SK-N-SH (cell line): ENCODE results near the gene CD160. TPM values are rescaled to one million over a fixed set of nuclear protein-coding genes. Genes with fewer than 3 reads are reported as not detected.

Experiments
- CTCF ChIA-PET: fragments of 300-600, 350-600 bp; formaldehyde crosslinking; extraction: SDS; loops from one replicate; lab custom pipeline; 2021; lab: Yijun Ruan, JAX
- POLR2A ChIA-PET: fragments of 350-600 bp; sonication (Branson Sonifier 250); formaldehyde crosslinking; extraction: SDS; loops from one replicate; lab custom pipeline; 2020; ENCODE audit warnings: antibody characterized with exemption, inconsistent platforms; lab: Yijun Ruan, JAX
- DNase-seq: peaks from one replicate; pipeline ENCODE4 v3.0.0; 2012
- H2AFZ ChIP-seq: fragments of 200-600 bp; sonication (generic); 2 replicates; pipeline ENCODE4 v1.8.1; 2016; ENCODE audit warnings: antibody characterized with exemption, mild to moderate bottlenecking, low read depth
- H3F3A ChIP-seq: fragments of 200-600 bp; sonication (generic); replicated peaks from 2 replicates; pipeline ENCODE3; 2016; ENCODE audit warnings: antibody characterized with exemption, mild to moderate bottlenecking; ENCODE audit not compliant: insufficient read depth
- H3K27ac ChIP-seq, 2 experiments: fragments of 200-500 bp in 1 of 2; fragments of 200-600 bp in 1 of 2; sonication (Bioruptor generic) in 1 of 2; sonication (generic), shearing (Covaris generic) in 1 of 2; 2 replicates each; pipeline versions ENCODE4 v1.5.1 to v1.6.1; 2014 to 2016; ENCODE audit warnings: low read depth in 2 of 2, inconsistent platforms in 1 of 2, low read length in 1 of 2, mild to moderate bottlenecking in 1 of 2, mixed read lengths in 1 of 2
- H3K27me3 ChIP-seq: fragments of 200-600 bp; sonication (generic), shearing (Covaris generic); 2 replicates; pipeline ENCODE4 v1.6.1; 2016; ENCODE audit warnings: mixed run types; ENCODE audit not compliant: insufficient read depth
- H3K36me3 ChIP-seq, 2 experiments: fragments of 200-500 bp in 1 of 2; fragments of 200-600 bp in 1 of 2; sonication (Bioruptor generic) in 1 of 2; sonication (generic) in 1 of 2; replicated peaks in 1 of 2; 2 replicates each; pipeline versions ENCODE3 to v1.5.1; 2014 to 2016; ENCODE audit warnings: low read length in 1 of 2, mild to moderate bottlenecking in 1 of 2; ENCODE audit not compliant: insufficient read depth in 2 of 2, control insufficient read depth in 1 of 2
- H3K4me1 ChIP-seq, 2 experiments: fragments of 200-500 bp in 1 of 2; fragments of 200-600 bp in 1 of 2; sonication (Bioruptor generic) in 1 of 2; sonication (generic), shearing (Covaris generic) in 1 of 2; 2 replicates each; pipeline versions ENCODE4 v1.5.1 to v1.6.1; 2014 to 2016; ENCODE audit warnings: low read depth in 1 of 2, low read length in 1 of 2, mixed run types in 1 of 2; ENCODE audit not compliant: insufficient read depth in 2 of 2, control insufficient read depth in 1 of 2
- H3K4me2 ChIP-seq: fragments of 200-600 bp; sonication (generic), shearing (Covaris generic); 2 replicates; pipeline ENCODE4 v1.6.1; 2017; ENCODE audit warnings: mixed run types
- H3K4me3 ChIP-seq, 2 experiments: fragments of 200-500 bp in 1 of 2; fragments of 200-600 bp in 1 of 2; sonication (Bioruptor generic) in 1 of 2; sonication (generic), shearing (Covaris generic) in 1 of 2; 2 replicates each; pipeline versions ENCODE4 v1.5.1 to v1.8.1; 2014 to 2016; ENCODE audit warnings: low read depth in 2 of 2, inconsistent platforms in 1 of 2, low read length in 1 of 2, mild to moderate bottlenecking in 1 of 2, mixed read lengths in 1 of 2, moderate library complexity in 1 of 2
- H3K79me2 ChIP-seq: fragments of 200-600 bp; sonication (generic); 2 replicates; pipeline ENCODE4 v1.8.1; 2017; ENCODE audit warnings: mild to moderate bottlenecking; ENCODE audit not compliant: insufficient read depth
- H3K9ac ChIP-seq: fragments of 200-600 bp; sonication (generic); 2 replicates; pipeline ENCODE4 v1.6.1; 2017; ENCODE audit warnings: mixed run types
- H3K9me2 ChIP-seq: fragments of 200-600 bp; sonication (generic); 2 replicates; pipeline ENCODE4 v1.6.1; 2017; ENCODE audit warnings: mixed run types
- H3K9me3 ChIP-seq: fragments of 200-600 bp; sonication (generic); 2 replicates; pipeline ENCODE4 v1.6.1; 2017; ENCODE audit warnings: mixed run types, mild to moderate bottlenecking, moderate library complexity
- H4K20me1 ChIP-seq: fragments of 200-600 bp; sonication (generic); 2 replicates; pipeline ENCODE4 v1.6.1; 2017; ENCODE audit warnings: mild to moderate bottlenecking, mixed run types; ENCODE audit not compliant: insufficient read depth
- CHD2 ChIP-seq: fragments of 150-350 bp; IDR thresholded peaks from 2 replicates; pipeline ENCODE4 v1.6.1; 2018; ENCODE audit warnings: low read length; ENCODE audit not compliant: partially characterized antibody
- EP300 ChIP-seq, 2 experiments: IDR thresholded peaks; 2 replicates each; pipeline versions ENCODE4 v1.4.0 to v1.6.1; 2012; ENCODE audit warnings: borderline replicate concordance in 1 of 2, low read depth in 1 of 2, low read length in 1 of 2
- FOSL2 ChIP-seq: IDR thresholded peaks from 2 replicates; pipeline ENCODE4 v1.4.0; 2012; ENCODE audit warnings: low read depth, mild to moderate bottlenecking, moderate library complexity, borderline replicate concordance
- FOXJ3 ChIP-seq: sonication (generic); formaldehyde crosslinking; IDR thresholded peaks from 2 replicates; pipeline ENCODE4 v1.5.1; 2020; ENCODE audit warnings: mild to moderate bottlenecking, missing genetic modification reagents
- FOXM1 ChIP-seq: IDR thresholded peaks from 2 replicates; pipeline ENCODE4 v1.4.0; 2012; ENCODE audit warnings: low read depth, mild to moderate bottlenecking
- GABPA ChIP-seq: IDR thresholded peaks from 2 replicates; pipeline ENCODE4 v1.4.0; 2012; ENCODE audit warnings: low read depth, mild to moderate bottlenecking
- JUND ChIP-seq: IDR thresholded peaks from 2 replicates; pipeline ENCODE4 v1.4.0; 2012
- MEF2A ChIP-seq: IDR thresholded peaks from 2 replicates; pipeline ENCODE4 v1.4.0; 2012; ENCODE audit warnings: low read depth, borderline replicate concordance
- NRF1 ChIP-seq: IDR thresholded peaks from 2 replicates; pipeline ENCODE4 v1.6.1; 2012; ENCODE audit warnings: low read depth, mild to moderate bottlenecking, low read length
- SIN3A ChIP-seq: IDR thresholded peaks from 2 replicates; pipeline ENCODE4 v1.6.1; 2012; ENCODE audit warnings: low read depth, mild to moderate bottlenecking, low read length, moderate library complexity, borderline replicate concordance
- SMC3 ChIP-seq: IDR thresholded peaks from 2 replicates; pipeline ENCODE4 v1.6.1; 2012; ENCODE audit warnings: low read depth, low read length, improper control_type of control experiment
- TAF1 ChIP-seq: IDR thresholded peaks from 2 replicates; pipeline ENCODE4 v1.6.1; 2012; ENCODE audit warnings: low read depth, mild to moderate bottlenecking, low read length, moderate library complexity, borderline replicate concordance
- TCF12 ChIP-seq: IDR thresholded peaks from 2 replicates; pipeline ENCODE4 v1.4.0; 2012
- YY1 ChIP-seq: IDR thresholded peaks from 2 replicates; pipeline ENCODE4 v1.4.0; 2012; ENCODE audit warnings: low read depth, mild to moderate bottlenecking
- WGBS: methylation state at CpG from one replicate; pipeline ENCODE4 v1.1.6; 2017; ENCODE audit warnings: low lambda C conversion rate; 5-methylcytosine and 5-hydroxymethylcytosine counted together
- polyA plus RNA-seq, 3 experiments: library from polyadenylated mRNA; depleted of rRNA; stranded (reverse); fragments of >200 nt; gene quantifications; 2 replicates each; pipeline ENCODE4 v1.2.3, GENCODE V29; 2012
- TF ChIP-seq, protein P1 (sequence below): IDR thresholded peaks from 2 replicates; pipeline ENCODE4; 2012
- TF ChIP-seq, protein P2 (sequence below): IDR thresholded peaks from 2 replicates; pipeline ENCODE4 v1.4.0; 2012; ENCODE audit warnings: low read depth, borderline replicate concordance

Gene CD160
- polyA plus RNA-seq, 1 of the 3 experiments (the other 2 are of a cell fraction), result not detected

DNA sequence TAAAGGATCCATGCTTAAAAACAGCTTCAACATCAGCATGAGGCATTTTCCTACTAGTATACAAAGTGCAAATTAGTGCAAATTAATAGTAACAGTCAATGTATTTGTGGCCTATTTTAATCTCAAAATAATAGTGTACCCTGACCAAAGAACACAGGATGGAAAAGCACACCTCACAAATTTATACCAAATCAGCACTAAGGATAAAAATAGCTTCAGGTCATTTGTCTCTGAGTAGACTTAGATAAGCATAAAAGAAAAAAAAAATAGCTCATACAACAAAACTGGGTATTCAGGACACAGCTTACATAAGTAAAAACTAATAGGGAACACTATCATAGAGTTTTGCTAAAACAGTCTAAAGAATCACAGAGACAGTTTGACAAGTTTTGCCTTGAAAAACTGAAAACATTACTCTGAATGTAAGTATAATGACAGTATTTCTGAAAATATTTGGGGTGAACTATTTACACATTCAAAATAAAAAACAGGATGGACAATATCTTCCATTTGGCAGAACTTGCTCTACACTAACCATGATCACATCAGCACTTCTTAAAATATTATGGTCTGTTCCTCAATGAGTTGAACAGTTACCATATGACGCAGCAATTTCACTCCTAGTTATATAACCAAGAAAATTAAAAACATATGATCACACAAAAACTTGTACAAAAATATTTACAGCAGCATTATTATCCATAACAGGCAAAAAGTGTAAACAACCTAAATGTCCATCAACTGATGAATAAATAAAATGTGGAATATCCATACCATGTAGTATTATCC is 58.3 kb downstream of the CD160 start:
- Histone ChIP-seq H3K4me1 (peaks cover 0 to 4% of the 10 kb centered on the region in 2 experiments; a peak in 1 of 4 replicates), H3K9me3 (no peaks in the 10 kb centered on the region), H3K4me3 (no peak overlapping the region), H3K9me2 (no peaks in the 10 kb centered on the region), H3F3A (peaks cover 7% of the 10 kb centered on the region), H4K20me1 (no peaks in the 10 kb centered on the region), H3K27ac (no peak overlapping the region), H3K4me2 (no peak overlapping the region), H3K27me3 (no peaks in the 10 kb centered on the region), H3K79me2 (peaks cover 12% of the 10 kb centered on the region), H3K36me3 (peaks cover 9 to 31% of the 10 kb centered on the region in 2 experiments), H3K9ac (no peak overlapping the region), H2AFZ (no peak overlapping the region)
- CTCF ChIA-PET, result interaction anchor here (1.7 kb wide), 1 partner anchor 18 kb away, joined by 4 read pairs; no protein-coding TSS in a partner anchor
- POLR2A ChIA-PET, result no interaction called here
- TF ChIP-seq FOSL2 (no peak), TCF12 (0 out of 2 replicates have a peak, but pooled peaks have one; percentile 18), GABPA (no peak), FOXJ3 (CRISPR knock-in tag) (no peak)
- 100% methylated on average over 1 of the region's 1 CpG for WGBS
- DNase-seq, result no peak

DNA sequence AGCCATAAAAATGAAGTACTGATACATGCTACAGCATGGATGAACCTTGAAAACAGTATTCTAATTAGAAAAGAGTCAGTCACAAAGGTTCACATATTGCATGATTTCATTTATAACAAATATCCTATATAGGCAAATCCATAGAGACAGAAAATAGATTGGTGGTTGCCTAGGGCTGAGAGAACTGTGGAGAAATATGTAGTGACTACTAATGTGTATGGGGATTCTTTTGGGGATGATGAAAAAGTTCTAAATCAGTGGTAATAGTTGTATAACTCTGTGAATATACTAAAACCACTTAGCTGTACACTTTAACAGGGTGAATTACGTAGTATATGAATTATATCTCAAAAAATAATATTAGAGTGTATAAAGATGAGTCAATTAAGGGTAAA is 58.8 kb downstream of the CD160 start:
- no peak for DNase-seq
- peaks cover 13% of the 10 kb centered on the region for H3F3A ChIP-seq
- ChIA-PET CTCF (interaction anchor here (1.7 kb wide), 1 partner anchor 19 kb away, joined by 4 read pairs; no protein-coding TSS in a partner anchor), POLR2A (no interaction called here)
- 84% methylated on average over 1 of the region's 1 CpG for WGBS
- no peaks in the 10 kb centered on the region for H3K27me3 ChIP-seq
- TF ChIP-seq JUND, result no peak
- TF ChIP-seq FOXJ3 (CRISPR knock-in tag), result no peak
- TF ChIP-seq MEF2A, result no peak
- no peak overlapping the region for H2AFZ ChIP-seq
- H4K20me1 ChIP-seq, result no peaks in the 10 kb centered on the region
- peaks cover 0 to 4% of the 10 kb centered on the region in 2 experiments; a peak in 1 of 4 replicates for H3K4me1 ChIP-seq
- H3K36me3 ChIP-seq, result peaks cover 3 to 25% of the 10 kb centered on the region in 2 experiments
- H3K9ac ChIP-seq, result no peak overlapping the region
- H3K79me2 ChIP-seq, result peaks cover 12% of the 10 kb centered on the region
- no peaks in the 10 kb centered on the region for H3K9me3 ChIP-seq
- H3K4me2 ChIP-seq, result no peak overlapping the region
- H3K27ac ChIP-seq, result no peak overlapping the region
- H3K9me2 ChIP-seq, result no peaks in the 10 kb centered on the region
- no peak overlapping the region for H3K4me3 ChIP-seq

DNA sequence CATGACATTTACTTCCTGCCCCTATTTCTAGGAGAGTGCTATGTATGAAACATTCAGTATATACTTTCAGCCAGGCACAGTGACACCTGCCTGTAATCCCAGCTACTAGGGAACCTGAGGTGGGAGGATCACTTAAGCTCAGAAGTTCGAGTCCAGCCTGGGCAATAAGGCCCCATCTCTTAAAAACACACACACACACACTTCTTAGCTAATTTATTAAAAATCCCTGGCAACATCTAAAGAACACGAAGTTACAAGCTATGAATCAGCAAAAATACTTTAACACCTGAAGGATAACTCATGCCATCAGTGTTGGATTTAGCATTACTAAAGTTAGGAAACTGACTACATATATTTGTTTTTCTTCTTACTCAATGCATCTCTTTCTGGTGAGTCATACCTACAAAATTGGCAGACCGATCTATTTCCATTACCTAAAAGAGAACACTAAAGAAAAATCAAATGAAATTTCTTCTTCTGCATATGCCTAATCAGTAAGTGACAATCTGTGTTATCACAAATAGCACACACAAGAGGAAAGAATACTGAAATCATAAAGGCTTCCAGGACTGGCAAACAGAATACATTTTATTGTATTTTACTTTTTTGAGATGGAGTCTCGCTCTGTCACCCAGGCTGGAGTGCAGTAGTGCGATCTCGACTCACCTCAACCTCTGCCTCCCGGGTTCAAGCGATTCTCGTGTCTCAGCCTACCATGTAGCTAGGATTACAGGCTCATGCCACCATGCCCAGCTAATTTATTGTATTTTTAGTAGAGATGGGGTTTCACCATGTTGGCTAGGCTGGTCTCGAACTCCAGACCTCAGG is 63.2 kb downstream of the CD160 start:
- H3K4me1 ChIP-seq, result peaks cover 0 to 13% of the 10 kb centered on the region in 2 experiments; a peak in 1 of 4 replicates
- ChIA-PET POLR2A (interaction anchor here (0.6 kb wide), 1 partner anchor 14 kb away, joined by 3 read pairs; no protein-coding TSS in a partner anchor), CTCF (interaction anchor here (0.7 to 1.6 kb wide), 2 partner anchors 11 to 63 kb away, joined by 3 read pairs; partner anchors contain the start of gene NUDT17)
- peaks cover 5% of the 10 kb centered on the region; the same call in 1 of the 2 replicates for H3K79me2 ChIP-seq
- DNase-seq, result no peak
- H4K20me1 ChIP-seq, result no peaks in the 10 kb centered on the region
- WGBS, result 68% methylated on average over 10 of the region's 10 CpGs
- no peak overlapping the region for H3K9ac ChIP-seq
- no peaks in the 10 kb centered on the region for H3K27me3 ChIP-seq
- H3F3A ChIP-seq, result peaks cover 13% of the 10 kb centered on the region
- H2AFZ ChIP-seq, result no peak overlapping the region
- no peak overlapping the region for H3K4me3 ChIP-seq
- no peaks in the 10 kb centered on the region for H3K9me2 ChIP-seq
- H3K36me3 ChIP-seq, result peaks cover 6 to 9% of the 10 kb centered on the region in 2 experiments
- H3K9me3 ChIP-seq, result no peaks in the 10 kb centered on the region
- H3K4me2 ChIP-seq, result peak overlapping the region; percentile 26; the same call in 1 of the 2 replicates
- H3K27ac ChIP-seq, result peak overlapping the region in 1 of 2 experiments; percentile 81; a peak in 2 of 4 replicates
- no peak for TF ChIP-seq YY1
- peak; percentile 91 for TF ChIP-seq JUND
- TF ChIP-seq TAF1, result no peak
- TF ChIP-seq, protein P1, sequence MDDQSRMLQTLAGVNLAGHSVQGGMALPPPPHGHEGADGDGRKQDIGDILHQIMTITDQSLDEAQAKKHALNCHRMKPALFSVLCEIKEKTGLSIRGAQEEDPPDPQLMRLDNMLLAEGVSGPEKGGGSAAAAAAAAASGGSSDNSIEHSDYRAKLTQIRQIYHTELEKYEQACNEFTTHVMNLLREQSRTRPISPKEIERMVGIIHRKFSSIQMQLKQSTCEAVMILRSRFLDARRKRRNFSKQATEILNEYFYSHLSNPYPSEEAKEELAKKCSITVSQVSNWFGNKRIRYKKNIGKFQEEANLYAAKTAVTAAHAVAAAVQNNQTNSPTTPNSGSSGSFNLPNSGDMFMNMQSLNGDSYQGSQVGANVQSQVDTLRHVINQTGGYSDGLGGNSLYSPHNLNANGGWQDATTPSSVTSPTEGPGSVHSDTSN, result peak; percentile 52
- TF ChIP-seq SMC3, result no peak
- peak; percentile 86 for TF ChIP-seq MEF2A
- TF ChIP-seq FOSL2, result peak; percentile 88
- TF ChIP-seq NRF1, result no peak
- 0 out of 4 replicates have a peak, but pooled peaks of 1 of the 2 experiments have one; percentile 68 for TF ChIP-seq EP300 (IDR thresholded peaks at IDR 0.05; ENCODE audit: borderline replicate concordance in 1 of 2, low read depth in 1 of 2, low read length in 1 of 2)
- TF ChIP-seq, protein P2, sequence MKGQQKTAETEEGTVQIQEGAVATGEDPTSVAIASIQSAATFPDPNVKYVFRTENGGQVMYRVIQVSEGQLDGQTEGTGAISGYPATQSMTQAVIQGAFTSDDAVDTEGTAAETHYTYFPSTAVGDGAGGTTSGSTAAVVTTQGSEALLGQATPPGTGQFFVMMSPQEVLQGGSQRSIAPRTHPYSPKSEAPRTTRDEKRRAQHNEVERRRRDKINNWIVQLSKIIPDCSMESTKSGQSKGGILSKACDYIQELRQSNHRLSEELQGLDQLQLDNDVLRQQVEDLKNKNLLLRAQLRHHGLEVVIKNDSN, result no peak
- no peak for TF ChIP-seq CHD2
- TF ChIP-seq SIN3A, result no peak
- peak; percentile 70 for TF ChIP-seq TCF12
- no peak for TF ChIP-seq FOXM1
